ENCODE results near the gene PHLDA1. TPM values are rescaled to one million over a fixed set of nuclear protein-coding genes. Genes with fewer than 3 reads are reported as not detected.
A peak's percentile ranks its signal among the peaks of the same experiment; 100 is the strongest.

PHLDA1 gene
- total RNA-seq, 2 donors from 2014 or later = 19.9 to 33.6 TPM

DNA sequence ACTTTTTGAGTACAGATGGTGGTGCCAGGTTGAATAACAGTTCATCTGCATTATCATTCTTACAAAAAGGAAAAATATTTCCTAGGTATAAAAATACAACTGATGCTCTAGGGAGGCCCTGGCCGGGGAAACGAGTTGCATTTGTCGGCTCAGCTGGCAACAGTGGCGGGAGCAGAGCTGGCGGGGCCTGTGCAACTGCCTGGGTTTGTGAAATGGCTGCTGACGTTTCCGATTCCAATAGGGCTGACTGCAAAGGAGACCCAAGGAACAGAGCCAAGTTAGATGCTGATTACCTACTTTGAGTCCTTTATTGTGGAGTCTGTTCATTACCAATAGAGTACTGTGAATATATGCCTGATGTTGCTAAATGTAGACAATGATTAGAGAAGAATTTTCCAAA, 25.8 kb upstream of the PHLDA1 start:
- no peak overlapping the region for H3K27ac Mint-ChIP-seq
- H3K36me3 Mint-ChIP-seq (ENCODE audit: insufficient read depth in 2 of 2) = peaks cover 8 to 43% of the 10 kb centered on the region in 2 donors
- H3K27me3 Mint-ChIP-seq (ENCODE audit: low read depth) = no peaks in the 10 kb centered on the region
- H3K9me3 Mint-ChIP-seq = no peaks in the 10 kb centered on the region
- DNase-seq (no peak), ATAC-seq (replicated peaks in 1 of 2) (no peak)
- no peak overlapping the region for H3K4me3 Mint-ChIP-seq
- peaks cover 13% of the 10 kb centered on the region for H3K4me1 Mint-ChIP-seq (ENCODE audit: low read depth)

- Mint-ChIP-seq H3K4me1 (ENCODE audit: low read depth) (peaks cover 8% of the 10 kb centered on the region), H3K27ac (no peak overlapping the region), H3K4me3 (no peak overlapping the region), H3K36me3 (ENCODE audit: insufficient read depth in 2 of 2) (peaks cover 8 to 45% of the 10 kb centered on the region in 2 donors), H3K27me3 (ENCODE audit: low read depth) (no peaks in the 10 kb centered on the region), H3K9me3 (no peaks in the 10 kb centered on the region)
- DNase-seq = no peak
- ATAC-seq (replicated peaks in 1 of 2) = no peak
Measured at GRCh38 chr12:76055393-76055792, 23.8 kb upstream of the PHLDA1 start.

DNA sequence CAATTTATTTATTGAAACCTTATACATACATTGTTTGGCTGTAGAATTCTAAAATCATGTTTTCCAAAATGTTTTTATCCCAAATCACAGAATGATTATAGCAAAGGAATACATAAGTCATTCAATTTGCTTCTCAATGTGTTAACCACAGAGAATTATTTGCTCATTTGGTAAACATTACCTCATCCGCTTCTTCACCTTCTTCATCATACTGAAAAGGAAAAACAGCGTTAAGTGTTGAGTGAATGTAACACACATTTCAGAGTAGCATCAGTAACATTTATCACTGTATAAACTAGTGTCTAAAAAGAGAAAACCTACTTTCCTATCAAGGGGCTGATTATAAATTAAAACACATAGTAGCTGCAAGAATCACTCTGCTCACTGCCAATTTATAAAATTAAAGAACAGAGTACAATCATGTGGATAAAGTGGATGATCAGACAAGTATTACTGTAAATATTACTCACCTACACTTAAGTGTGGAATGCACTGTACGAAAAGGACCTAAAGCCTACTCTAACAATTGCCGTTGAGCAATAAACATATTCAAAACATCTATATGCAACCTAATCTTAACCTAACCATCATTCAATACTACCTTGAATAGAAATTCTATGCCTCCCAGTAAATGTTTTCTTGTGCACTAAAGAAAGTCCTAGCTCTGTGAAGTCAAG, 18.1 kb upstream of the PHLDA1 start:
- H3K36me3 Mint-ChIP-seq (ENCODE audit: insufficient read depth in 2 of 2) = peaks cover 3 to 40% of the 10 kb centered on the region in 2 donors
- no peaks in the 10 kb centered on the region for H3K27me3 Mint-ChIP-seq (ENCODE audit: low read depth)
- ATAC-seq (replicated peaks in 1 of 2) (no peak), DNase-seq (no peak)
- H3K4me3 Mint-ChIP-seq = no peak overlapping the region
- H3K27ac Mint-ChIP-seq = peak overlapping the region; percentile 18
- peaks cover 8% of the 10 kb centered on the region for H3K4me1 Mint-ChIP-seq (ENCODE audit: low read depth)
- no peaks in the 10 kb centered on the region for H3K9me3 Mint-ChIP-seq

GRCh38 chr12:76047742-76048141, 16.2 kb upstream of the PHLDA1 start:
- no peaks in the 10 kb centered on the region for H3K27me3 Mint-ChIP-seq (ENCODE audit: low read depth)
- H3K27ac Mint-ChIP-seq = no peak overlapping the region
- H3K4me1 Mint-ChIP-seq (ENCODE audit: low read depth) = peaks cover 8% of the 10 kb centered on the region
- no peaks in the 10 kb centered on the region for H3K9me3 Mint-ChIP-seq
- DNase-seq (no peak), ATAC-seq (replicated peaks in 1 of 2) (no peak)
- peaks cover 4 to 34% of the 10 kb centered on the region in 2 donors for H3K36me3 Mint-ChIP-seq (ENCODE audit: insufficient read depth in 2 of 2)
- H3K4me3 Mint-ChIP-seq = no peak overlapping the region

DNA sequence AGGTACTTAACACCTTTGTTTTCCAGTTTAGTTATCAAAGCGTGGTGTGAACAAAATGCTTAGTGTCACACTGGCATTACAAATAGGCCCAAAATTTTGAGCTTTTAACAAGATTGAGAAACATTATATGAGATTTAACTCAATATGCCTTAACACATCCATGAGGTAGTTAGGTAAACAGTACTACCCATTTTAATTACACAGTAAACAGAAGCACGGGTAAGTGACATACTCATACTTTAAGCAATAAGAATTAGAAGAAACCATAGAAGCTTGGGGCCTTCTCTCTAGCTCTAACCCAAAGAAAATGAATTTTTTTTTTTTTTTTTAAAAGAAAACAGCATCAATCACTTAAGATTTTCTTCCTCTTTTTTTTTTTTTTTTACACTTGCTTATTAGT, 15.5 kb upstream of the PHLDA1 start:
- no peak overlapping the region for H3K4me3 Mint-ChIP-seq
- H3K4me1 Mint-ChIP-seq (ENCODE audit: low read depth) = peaks cover 8% of the 10 kb centered on the region
- H3K27me3 Mint-ChIP-seq (ENCODE audit: low read depth) = no peaks in the 10 kb centered on the region
- peak overlapping the region; percentile 23 for H3K27ac Mint-ChIP-seq
- H3K36me3 Mint-ChIP-seq (ENCODE audit: insufficient read depth in 2 of 2) = peaks cover 2 to 27% of the 10 kb centered on the region in 2 donors
- ATAC-seq (replicated peaks in 1 of 2) (no peak), DNase-seq (no peak)
- H3K9me3 Mint-ChIP-seq = no peaks in the 10 kb centered on the region

DNA sequence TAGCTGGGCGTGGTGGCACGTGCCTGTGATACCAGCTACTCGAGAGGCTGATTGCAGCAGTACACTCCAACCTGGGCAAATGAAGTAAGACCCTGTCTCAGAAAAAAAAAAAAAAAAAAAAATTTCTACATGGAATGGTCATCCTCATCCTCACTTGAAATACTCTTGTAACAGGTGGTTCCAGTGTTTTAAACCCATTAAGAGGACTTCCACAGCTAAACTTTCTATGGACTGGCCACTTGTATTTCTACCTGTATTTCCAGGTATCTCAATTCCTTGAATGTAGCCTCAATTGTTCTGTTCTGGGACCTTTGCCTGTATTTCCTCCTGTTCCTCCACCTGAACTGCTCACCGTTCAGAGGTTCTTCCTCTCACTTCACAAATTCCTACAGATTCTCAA, 11.8 kb upstream of the PHLDA1 start:
- Mint-ChIP-seq H3K36me3 (ENCODE audit: insufficient read depth in 2 of 2) (peaks cover 2 to 8% of the 10 kb centered on the region in 2 donors), H3K4me1 (ENCODE audit: low read depth) (no peaks in the 10 kb centered on the region), H3K9me3 (no peaks in the 10 kb centered on the region), H3K27ac (peak overlapping the region; percentile 54), H3K4me3 (no peak overlapping the region), H3K27me3 (ENCODE audit: low read depth) (no peaks in the 10 kb centered on the region)
- ATAC-seq (replicated peaks in 1 of 2) (no peak), DNase-seq (no peak)

DNA sequence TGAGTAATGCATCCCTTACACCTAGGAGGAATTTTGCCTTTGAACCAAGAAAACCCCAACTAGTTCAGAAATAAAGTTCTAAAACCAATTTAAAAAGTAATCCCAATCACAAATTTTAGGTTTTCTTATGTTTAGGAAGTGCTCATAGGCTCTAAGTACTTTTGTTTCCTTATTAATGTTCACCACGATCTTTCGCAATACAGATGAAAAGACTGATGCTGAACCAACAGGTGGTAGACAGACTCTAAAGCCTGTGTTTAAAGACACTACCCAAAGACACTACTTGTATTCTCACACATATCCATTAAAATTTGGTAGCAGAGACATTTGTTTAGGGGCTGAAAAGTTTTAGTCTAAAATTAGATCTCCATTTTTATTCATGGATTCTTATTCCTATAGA, 10.6 kb upstream of the PHLDA1 start:
- Mint-ChIP-seq H3K4me1 (ENCODE audit: low read depth) (peaks cover 7% of the 10 kb centered on the region), H3K9me3 (no peaks in the 10 kb centered on the region), H3K27ac (no peak overlapping the region), H3K27me3 (ENCODE audit: low read depth) (no peaks in the 10 kb centered on the region), H3K36me3 (ENCODE audit: insufficient read depth in 2 of 2) (peaks cover 2 to 6% of the 10 kb centered on the region in 2 donors), H3K4me3 (no peak overlapping the region)
- no peak for ATAC-seq (replicated peaks in 1 of 2)
- no peak for DNase-seq

- ATAC-seq (replicated peaks in 1 of 2) (no peak), DNase-seq (no peak)
- Mint-ChIP-seq H3K27me3 (ENCODE audit: low read depth) (no peaks in the 10 kb centered on the region), H3K9me3 (no peaks in the 10 kb centered on the region), H3K4me1 (ENCODE audit: low read depth) (peaks cover 8% of the 10 kb centered on the region), H3K4me3 (no peak overlapping the region), H3K27ac (no peak overlapping the region), H3K36me3 (ENCODE audit: insufficient read depth in 2 of 2) (peaks cover 2% of the 10 kb centered on the region in 2 donors)
Measured at GRCh38 chr12:76041406-76041805, 9.8 kb upstream of the PHLDA1 start.

DNA sequence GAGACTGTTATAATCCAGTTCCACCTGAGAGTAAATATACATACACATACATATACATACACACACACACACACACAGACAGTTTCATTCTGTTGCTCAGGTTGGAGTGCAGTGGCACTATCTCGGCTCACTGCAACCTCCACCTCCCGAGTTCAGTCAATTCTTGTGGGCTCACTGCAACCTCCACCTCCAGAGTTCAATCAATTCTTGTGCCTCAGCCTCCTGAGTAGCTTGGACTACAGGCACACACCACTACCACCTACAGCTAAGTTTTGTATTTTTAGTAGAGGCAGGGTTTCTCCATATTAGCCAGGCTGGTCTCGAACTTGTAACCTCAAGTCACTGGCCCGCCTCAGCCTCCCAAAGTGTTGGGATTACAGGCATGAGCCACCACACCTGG, 8.9 kb upstream of the PHLDA1 start:
- no peaks in the 10 kb centered on the region for H3K27me3 Mint-ChIP-seq (ENCODE audit: low read depth)
- ATAC-seq (replicated peaks in 1 of 2) (no peak), DNase-seq (no peak)
- H3K27ac Mint-ChIP-seq = no peak overlapping the region
- no peak overlapping the region for H3K4me3 Mint-ChIP-seq
- peaks cover 13% of the 10 kb centered on the region for H3K4me1 Mint-ChIP-seq (ENCODE audit: low read depth)
- no peaks in the 10 kb centered on the region for H3K9me3 Mint-ChIP-seq
- H3K36me3 Mint-ChIP-seq (ENCODE audit: insufficient read depth in 2 of 2) = peaks cover 0 to 2% of the 10 kb centered on the region in 2 donors

DNA sequence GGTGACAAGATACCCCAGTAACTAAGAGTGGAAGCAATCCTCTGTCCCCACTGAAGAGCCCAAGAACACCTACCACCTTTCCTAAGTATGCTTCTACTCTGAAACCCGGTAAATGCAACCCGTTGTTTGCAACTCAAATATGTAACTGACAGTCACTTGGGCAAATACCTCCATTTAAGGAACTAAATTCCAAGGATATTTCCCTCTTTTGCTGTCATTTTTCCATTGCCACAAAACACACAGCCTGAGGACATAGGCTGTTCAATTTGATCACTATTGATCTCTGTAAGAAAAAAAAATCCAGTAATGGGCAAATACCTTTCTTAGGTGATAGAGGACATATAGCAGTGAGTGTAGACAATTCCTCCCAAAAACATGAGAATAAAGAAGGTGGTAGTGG, 6.6 kb upstream of the PHLDA1 start:
- ATAC-seq (replicated peaks in 1 of 2) = no peak
- no peaks in the 10 kb centered on the region for H3K27me3 Mint-ChIP-seq (ENCODE audit: low read depth)
- no peaks in the 10 kb centered on the region for H3K36me3 Mint-ChIP-seq (ENCODE audit: insufficient read depth in 2 of 2)
- no peak overlapping the region for H3K27ac Mint-ChIP-seq
- H3K4me1 Mint-ChIP-seq (ENCODE audit: low read depth) = peaks cover 27% of the 10 kb centered on the region
- no peak for DNase-seq
- no peaks in the 10 kb centered on the region for H3K9me3 Mint-ChIP-seq
- H3K4me3 Mint-ChIP-seq = no peak overlapping the region

DNA sequence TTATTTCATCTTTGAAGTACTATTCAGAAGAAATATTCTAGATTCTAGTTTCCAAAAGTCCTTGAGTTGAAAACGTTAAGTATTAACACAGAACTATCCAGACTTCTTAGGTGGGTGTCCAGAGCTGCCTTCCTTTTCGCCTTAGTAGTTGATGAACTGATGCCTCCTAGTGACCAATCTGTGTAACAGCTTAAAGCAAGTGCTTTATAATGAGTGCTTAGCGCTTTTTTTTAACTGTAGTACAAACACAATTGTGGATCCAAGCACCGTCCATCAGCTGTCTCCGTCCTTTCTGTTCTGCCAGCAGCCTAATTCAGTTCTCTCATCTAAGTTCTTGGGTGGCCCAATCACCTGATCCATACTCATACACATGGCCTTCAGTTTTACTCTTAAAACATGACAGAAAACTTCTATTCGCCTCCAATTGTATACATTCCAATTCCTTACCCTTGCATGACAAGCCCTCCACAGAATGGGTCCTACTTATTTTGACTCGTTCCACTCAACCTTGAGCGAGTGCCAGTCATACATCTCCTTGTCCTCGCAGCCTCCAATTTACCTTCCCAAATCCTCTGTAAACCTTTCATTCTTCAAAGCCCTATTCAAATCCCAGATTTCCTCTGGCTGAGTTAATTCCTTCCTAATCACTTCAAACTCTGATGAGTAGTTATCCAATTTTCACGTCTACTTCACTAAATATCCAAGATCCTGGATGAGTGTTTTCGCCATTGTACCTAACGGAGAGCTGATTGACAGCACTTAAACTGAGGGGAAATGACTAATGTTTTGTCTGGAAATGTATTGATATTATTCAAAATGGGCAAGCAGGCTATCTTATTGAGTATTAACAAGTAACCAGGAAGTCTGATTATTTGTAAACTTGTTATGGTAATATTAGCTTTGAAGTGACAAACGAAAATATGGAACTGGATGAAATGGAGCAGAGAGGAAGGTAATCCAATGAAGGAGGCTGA, 5.8 kb upstream of the PHLDA1 start:
- peak overlapping the region in 1 of 2 donors; percentile 5 for H3K4me3 Mint-ChIP-seq
- peak overlapping the region; percentile 11 for H3K27ac Mint-ChIP-seq
- no peaks in the 10 kb centered on the region for H3K9me3 Mint-ChIP-seq
- ATAC-seq (replicated peaks in 1 of 2) (peak; percentile 59), DNase-seq (peak; percentile 27 to 41)
- H3K27me3 Mint-ChIP-seq (ENCODE audit: low read depth) = no peaks in the 10 kb centered on the region
- H3K4me1 Mint-ChIP-seq (ENCODE audit: low read depth) = peaks cover 35% of the 10 kb centered on the region
- H3K36me3 Mint-ChIP-seq (ENCODE audit: insufficient read depth in 2 of 2) = no peaks in the 10 kb centered on the region

DNA sequence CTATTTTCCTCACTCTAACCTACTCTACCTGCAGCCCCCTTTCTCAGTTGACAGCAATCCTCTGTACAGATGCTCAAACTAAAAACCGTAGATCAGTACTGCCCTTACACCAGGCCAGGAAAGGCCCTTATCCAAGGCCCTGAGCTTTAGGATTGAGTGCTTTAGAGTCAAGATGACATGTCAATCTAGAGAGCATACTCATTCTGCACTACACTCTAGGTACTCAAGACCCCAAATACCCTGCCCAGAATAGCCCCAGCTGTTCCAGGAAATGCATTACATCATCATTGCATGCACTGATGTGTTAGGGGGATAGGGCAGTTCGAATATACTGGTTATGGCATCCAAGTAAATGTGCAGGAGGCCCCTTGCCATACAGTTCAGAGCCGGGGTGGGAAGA, 3.5 kb upstream of the PHLDA1 start:
- Mint-ChIP-seq H3K27ac (peak overlapping the region; percentile 6), H3K36me3 (ENCODE audit: insufficient read depth in 2 of 2) (peaks cover 5 to 7% of the 10 kb centered on the region in 2 donors)
- no peak for DNase-seq

More for the DNA sequence above, 3.5 kb upstream of the PHLDA1 start:
- peak overlapping the region in 1 of 2 donors; percentile 6 for H3K4me3 Mint-ChIP-seq
- no peak for ATAC-seq (replicated peaks in 1 of 2)
- no peaks in the 10 kb centered on the region for H3K27me3 Mint-ChIP-seq (ENCODE audit: low read depth)
- no peaks in the 10 kb centered on the region for H3K9me3 Mint-ChIP-seq
- peaks cover 36% of the 10 kb centered on the region for H3K4me1 Mint-ChIP-seq (ENCODE audit: low read depth)

Measured in activated T-cell treated with anti-CD3 and anti-CD28 coated beads, Interleukin-2, amount 50 U/mL, for 72 hours (primary cell).